ENCODE measurements around the gene NHSL1. TPM values are rescaled to one million over a fixed set of nuclear protein-coding genes. Genes with fewer than 3 reads are reported as not detected.

The NHSL1 gene
- polyA plus RNA-seq, 1 donor = 49.5 TPM

DNA sequence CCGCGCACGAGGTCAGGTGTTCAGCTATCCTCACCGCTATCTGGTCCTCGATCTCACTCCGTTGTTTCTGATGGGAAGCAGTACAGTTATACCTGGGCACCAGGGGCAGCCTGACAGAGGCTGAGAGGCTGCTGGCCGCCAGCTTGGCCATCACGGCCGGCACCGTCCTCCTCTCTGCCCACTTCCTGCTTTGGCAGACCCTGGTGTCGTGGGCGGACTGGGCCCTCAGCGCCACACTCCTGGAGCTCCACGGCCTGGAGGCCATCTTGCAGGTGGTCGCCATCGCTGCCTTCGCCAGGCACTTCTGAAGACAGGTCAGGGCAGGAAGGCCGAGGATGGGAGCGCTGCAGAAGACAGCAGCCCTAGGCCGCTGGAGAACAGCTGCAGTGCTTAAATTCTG, 35.2 kb downstream of the NHSL1 start:
- peaks cover 59% of the 10 kb centered on the region for H3K36me3 ChIP-seq (ENCODE audit: control insufficient read depth, insufficient read depth, low read length)
- no peaks in the 10 kb centered on the region for H3K4me1 ChIP-seq (ENCODE audit: control insufficient read depth, insufficient read depth, low read length)
- H3K27me3 ChIP-seq (ENCODE audit: control insufficient read depth, insufficient read depth, low read length) = no peaks in the 10 kb centered on the region
- WGBS (ENCODE audit: insufficient coverage, low lambda C conversion rate) = no CpG with 5 or more reads among the region's 20 CpGs
- H3K9me3 ChIP-seq (ENCODE audit: control insufficient read depth, low read depth, low read length) = no peaks in the 10 kb centered on the region
- DNase-seq = no peak
- no peak overlapping the region for H3K27ac ChIP-seq (ENCODE audit: low read length)
- no peak overlapping the region for H3K4me3 ChIP-seq (ENCODE audit: low read length)

DNA sequence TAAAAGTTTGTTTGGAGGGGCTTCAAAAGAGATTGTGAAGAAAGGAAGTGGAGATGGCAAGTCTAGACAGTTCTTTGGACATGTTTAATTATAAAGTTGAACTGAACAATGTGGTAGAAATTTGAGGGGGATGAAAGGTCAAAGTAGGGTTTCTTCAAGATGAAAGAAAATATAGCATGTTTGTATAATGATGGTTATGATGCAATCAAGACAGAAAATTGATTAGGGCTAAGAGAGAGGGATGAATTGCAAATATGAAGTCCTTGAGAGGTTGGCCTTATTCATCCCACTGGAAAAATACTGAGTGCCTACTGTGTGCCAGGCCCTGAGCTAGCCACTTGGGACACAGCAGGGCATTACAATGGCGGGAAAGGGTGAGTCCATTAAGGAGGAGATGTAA, 37.6 kb downstream of the NHSL1 start:
- WGBS (ENCODE audit: insufficient coverage, low lambda C conversion rate) = no CpG with 5 or more reads among the region's 1 CpG
- H3K36me3 ChIP-seq (ENCODE audit: control insufficient read depth, insufficient read depth, low read length) = peaks cover 48% of the 10 kb centered on the region
- no peak for DNase-seq
- no peaks in the 10 kb centered on the region for H3K27me3 ChIP-seq (ENCODE audit: control insufficient read depth, insufficient read depth, low read length)
- no peak overlapping the region for H3K27ac ChIP-seq (ENCODE audit: low read length)
- H3K4me1 ChIP-seq (ENCODE audit: control insufficient read depth, insufficient read depth, low read length) = peaks cover 10% of the 10 kb centered on the region
- no peak overlapping the region for H3K4me3 ChIP-seq (ENCODE audit: low read length)
- no peaks in the 10 kb centered on the region for H3K9me3 ChIP-seq (ENCODE audit: control insufficient read depth, low read depth, low read length)

DNA sequence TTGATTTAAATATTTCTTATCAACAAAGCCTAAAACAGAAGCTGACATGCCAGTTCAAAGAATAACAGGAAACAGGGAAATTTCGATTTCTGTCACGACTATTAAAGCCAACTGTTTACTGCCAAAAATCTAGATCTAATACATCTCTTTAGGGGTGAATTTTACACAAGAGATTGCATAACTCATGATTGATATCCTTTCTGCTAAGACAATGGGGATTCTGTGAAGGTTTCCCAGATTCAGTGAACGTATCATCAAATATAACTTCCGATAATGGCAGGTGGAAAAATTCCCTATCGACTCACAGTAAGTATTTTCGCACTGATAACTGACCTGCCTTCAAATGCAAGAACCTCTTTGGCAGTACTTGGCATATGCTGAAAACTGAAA, 42.9 kb downstream of the NHSL1 start:
- Histone ChIP-seq H3K9me3 (ENCODE audit: control insufficient read depth, low read depth, low read length) (no peaks in the 10 kb centered on the region), H3K4me3 (ENCODE audit: low read length) (no peak overlapping the region), H3K4me1 (ENCODE audit: control insufficient read depth, insufficient read depth, low read length) (peaks cover 24% of the 10 kb centered on the region), H3K27ac (ENCODE audit: low read length) (peak overlapping the region; percentile 78), H3K27me3 (ENCODE audit: control insufficient read depth, insufficient read depth, low read length) (no peaks in the 10 kb centered on the region), H3K36me3 (ENCODE audit: control insufficient read depth, insufficient read depth, low read length) (peaks cover 18% of the 10 kb centered on the region)
- no peak for DNase-seq
- WGBS (ENCODE audit: insufficient coverage, low lambda C conversion rate) = 50% methylated on average over 3 of the region's 6 CpGs

DNA sequence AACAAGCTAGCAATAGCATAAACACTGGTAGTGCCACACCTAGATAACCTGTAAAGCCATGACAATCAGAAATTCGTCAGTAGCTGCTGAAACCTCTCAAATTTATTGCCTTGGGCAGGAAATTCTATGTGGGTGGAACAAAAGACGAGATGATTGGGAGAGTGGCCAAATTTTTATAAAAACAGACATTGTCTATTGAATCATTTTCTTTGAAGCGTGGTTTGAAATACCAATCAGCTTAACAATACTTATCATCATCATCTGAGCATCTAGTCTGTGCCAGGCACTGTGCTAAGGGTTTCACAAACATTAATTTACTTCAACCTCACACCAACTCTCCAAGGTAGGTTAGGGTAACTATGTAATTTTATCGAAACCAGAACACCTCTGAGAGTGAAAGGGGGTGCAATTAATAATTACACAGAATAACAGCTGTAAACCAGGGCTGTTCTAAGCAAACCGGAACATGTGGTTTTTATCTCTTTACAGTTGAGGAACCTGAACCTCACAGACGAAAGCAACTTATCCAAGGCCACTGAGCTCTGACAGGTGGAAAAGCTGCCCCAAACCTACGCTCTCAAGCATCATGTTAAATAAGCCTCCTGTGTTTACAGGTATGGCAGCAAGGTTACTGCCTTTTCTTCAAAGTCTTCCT, 43.4 kb downstream of the NHSL1 start:
- no peaks in the 10 kb centered on the region for H3K9me3 ChIP-seq (ENCODE audit: control insufficient read depth, low read depth, low read length)
- H3K27me3 ChIP-seq (ENCODE audit: control insufficient read depth, insufficient read depth, low read length) = no peaks in the 10 kb centered on the region
- peaks cover 14% of the 10 kb centered on the region for H3K36me3 ChIP-seq (ENCODE audit: control insufficient read depth, insufficient read depth, low read length)
- H3K27ac ChIP-seq (ENCODE audit: low read length) = peak overlapping the region; percentile 78
- DNase-seq = peak; percentile 38 to 83
- WGBS (ENCODE audit: insufficient coverage, low lambda C conversion rate) = 20% methylated on average over 3 of the region's 7 CpGs
- H3K4me1 ChIP-seq (ENCODE audit: control insufficient read depth, insufficient read depth, low read length) = peaks cover 24% of the 10 kb centered on the region
- H3K4me3 ChIP-seq (ENCODE audit: low read length) = no peak overlapping the region

DNA sequence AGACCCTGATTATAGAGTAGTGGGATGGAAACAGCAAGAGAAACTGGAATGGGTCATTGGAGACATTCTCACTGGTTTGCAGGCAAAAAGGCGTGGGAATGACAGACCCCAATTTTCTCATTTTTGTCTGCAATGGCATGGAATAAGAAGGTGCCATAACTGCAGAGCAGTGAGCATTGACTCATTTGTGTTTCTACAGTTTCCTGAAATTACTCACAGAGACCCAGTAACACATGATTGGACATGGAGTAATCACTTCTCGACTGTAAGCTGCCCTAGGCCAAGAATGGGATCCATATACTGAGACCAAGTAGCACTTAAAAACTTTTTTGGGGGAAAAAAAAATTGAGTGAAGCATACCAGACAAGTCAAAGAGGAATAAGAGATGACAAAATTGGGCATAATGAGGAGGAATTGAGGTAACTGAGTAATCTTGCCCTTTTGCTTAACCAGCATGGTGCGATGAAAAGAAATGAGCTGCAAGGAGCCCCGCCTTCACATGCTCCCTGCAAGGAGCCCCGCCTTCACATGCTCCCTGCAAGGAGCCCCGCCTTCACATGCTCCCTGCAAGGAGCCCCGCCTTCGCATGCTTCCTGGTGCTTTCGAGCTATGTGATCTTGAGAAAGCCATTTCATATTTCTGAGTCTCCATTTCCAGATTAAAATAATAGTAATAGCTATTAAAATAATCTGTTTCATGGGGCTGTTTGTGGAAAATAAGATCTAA, 44.1 kb downstream of the NHSL1 start:
- H3K4me3 ChIP-seq (ENCODE audit: low read length) = no peak overlapping the region
- 83% methylated on average over 1 of the region's 9 CpGs for WGBS (ENCODE audit: insufficient coverage, low lambda C conversion rate)
- H3K27me3 ChIP-seq (ENCODE audit: control insufficient read depth, insufficient read depth, low read length) = no peaks in the 10 kb centered on the region
- H3K36me3 ChIP-seq (ENCODE audit: control insufficient read depth, insufficient read depth, low read length) = peaks cover 13% of the 10 kb centered on the region
- peak overlapping the region; percentile 78 for H3K27ac ChIP-seq (ENCODE audit: low read length)
- H3K9me3 ChIP-seq (ENCODE audit: control insufficient read depth, low read depth, low read length) = no peaks in the 10 kb centered on the region
- H3K4me1 ChIP-seq (ENCODE audit: control insufficient read depth, insufficient read depth, low read length) = peaks cover 24% of the 10 kb centered on the region
- peak; percentile 29 to 76 for DNase-seq

DNA sequence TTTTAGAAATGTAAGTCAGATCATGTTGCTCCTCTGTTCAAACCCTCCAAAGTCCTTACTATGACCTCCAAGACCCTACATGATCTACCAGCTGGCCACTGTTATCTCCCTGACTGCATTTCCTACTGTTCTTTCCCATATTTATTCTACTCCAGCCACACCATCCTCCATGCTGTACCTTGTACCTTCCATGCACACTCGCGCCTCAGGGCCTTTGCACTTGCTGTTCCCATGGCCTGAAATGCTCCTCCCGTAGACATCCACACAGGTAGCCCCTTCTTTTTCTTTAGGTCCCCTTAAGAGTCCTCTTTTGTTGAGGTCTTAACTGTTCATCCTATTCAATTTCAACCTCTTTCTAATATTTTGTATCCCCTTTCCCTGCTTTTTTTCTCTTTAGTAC, 48.3 kb downstream of the NHSL1 start:
- H3K27ac ChIP-seq (ENCODE audit: low read length) = no peak overlapping the region
- H3K36me3 ChIP-seq (ENCODE audit: control insufficient read depth, insufficient read depth, low read length) = peaks cover 14% of the 10 kb centered on the region
- 100% methylated on average over 1 of the region's 3 CpGs for WGBS (ENCODE audit: insufficient coverage, low lambda C conversion rate)
- DNase-seq = no peak
- no peaks in the 10 kb centered on the region for H3K9me3 ChIP-seq (ENCODE audit: control insufficient read depth, low read depth, low read length)
- H3K27me3 ChIP-seq (ENCODE audit: control insufficient read depth, insufficient read depth, low read length) = no peaks in the 10 kb centered on the region
- peaks cover 9% of the 10 kb centered on the region for H3K4me1 ChIP-seq (ENCODE audit: control insufficient read depth, insufficient read depth, low read length)
- H3K4me3 ChIP-seq (ENCODE audit: low read length) = no peak overlapping the region

DNA sequence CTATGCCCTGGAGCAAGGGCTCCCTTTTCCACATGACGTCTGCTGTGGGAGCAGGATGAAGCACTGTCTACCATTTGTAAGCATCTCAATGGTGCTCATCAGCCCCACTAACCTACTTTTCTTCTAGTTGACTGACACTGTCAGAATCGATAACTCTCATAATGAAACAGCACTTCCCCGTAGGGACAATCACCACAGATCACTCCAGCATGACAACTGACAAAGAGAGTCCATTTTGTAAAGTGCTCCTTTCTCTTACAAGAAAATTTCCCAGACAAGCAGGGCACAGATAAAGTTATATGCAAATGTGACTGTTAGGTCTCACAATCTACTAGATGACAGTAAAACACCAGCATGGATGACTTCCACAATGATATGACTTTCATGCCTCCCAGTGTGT, 48.8 kb downstream of the NHSL1 start:
- no peak for DNase-seq
- Histone ChIP-seq H3K36me3 (ENCODE audit: control insufficient read depth, insufficient read depth, low read length) (peaks cover 17% of the 10 kb centered on the region), H3K9me3 (ENCODE audit: control insufficient read depth, low read depth, low read length) (no peaks in the 10 kb centered on the region), H3K27ac (ENCODE audit: low read length) (no peak overlapping the region), H3K4me1 (ENCODE audit: control insufficient read depth, insufficient read depth, low read length) (peaks cover 5% of the 10 kb centered on the region), H3K27me3 (ENCODE audit: control insufficient read depth, insufficient read depth, low read length) (no peaks in the 10 kb centered on the region), H3K4me3 (ENCODE audit: low read length) (no peak overlapping the region)
- no CpG with 5 or more reads among the region's 3 CpGs for WGBS (ENCODE audit: insufficient coverage, low lambda C conversion rate)

DNA sequence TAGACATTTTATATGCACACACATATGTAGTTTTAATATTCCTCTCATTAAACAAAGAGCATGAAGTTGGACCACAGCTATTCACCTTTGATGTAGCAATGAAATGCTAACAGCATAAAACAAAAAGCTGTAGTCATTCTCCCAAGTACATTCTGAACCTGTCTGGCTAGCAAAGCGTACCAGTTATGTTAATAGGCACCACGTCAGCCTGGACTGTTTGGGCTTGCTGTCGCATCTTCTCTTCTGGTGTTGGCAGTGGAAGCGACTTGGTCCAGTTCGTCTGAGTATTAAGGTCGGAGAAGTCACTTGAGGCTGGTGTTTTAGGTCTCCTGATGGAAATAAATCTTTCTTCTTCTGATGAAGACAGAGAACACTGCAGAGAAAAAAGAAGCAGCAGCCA, 52.5 kb downstream of the NHSL1 start:
- H3K27me3 ChIP-seq (ENCODE audit: control insufficient read depth, insufficient read depth, low read length) = no peaks in the 10 kb centered on the region
- no peak overlapping the region for H3K4me3 ChIP-seq (ENCODE audit: low read length)
- no CpG with 5 or more reads among the region's 6 CpGs for WGBS (ENCODE audit: insufficient coverage, low lambda C conversion rate)
- no peaks in the 10 kb centered on the region for H3K9me3 ChIP-seq (ENCODE audit: control insufficient read depth, low read depth, low read length)
- H3K4me1 ChIP-seq (ENCODE audit: control insufficient read depth, insufficient read depth, low read length) = no peaks in the 10 kb centered on the region
- no peak overlapping the region for H3K27ac ChIP-seq (ENCODE audit: low read length)
- peaks cover 24% of the 10 kb centered on the region for H3K36me3 ChIP-seq (ENCODE audit: control insufficient read depth, insufficient read depth, low read length)
- DNase-seq = no peak

DNA sequence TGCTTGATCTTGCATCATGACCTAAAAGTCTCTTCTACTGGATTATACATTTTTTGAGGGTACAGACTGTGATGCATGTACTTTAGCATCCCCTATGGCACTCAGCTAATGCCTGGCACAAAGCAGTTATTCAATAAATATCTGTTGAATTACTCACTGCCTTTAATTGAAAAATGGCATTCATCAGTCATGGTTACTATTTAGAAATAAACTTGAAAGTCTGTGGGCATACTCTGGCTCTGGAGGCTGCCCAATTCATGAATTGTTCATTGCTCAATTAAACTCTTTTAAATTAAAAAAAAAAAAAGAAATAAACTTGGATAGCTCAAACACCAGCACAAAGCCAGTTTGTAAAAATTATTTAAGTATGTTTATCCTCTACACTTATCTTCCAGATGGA, 55.3 kb downstream of the NHSL1 start:
- Histone ChIP-seq H3K4me3 (ENCODE audit: low read length) (no peak overlapping the region), H3K27ac (ENCODE audit: low read length) (no peak overlapping the region), H3K27me3 (ENCODE audit: control insufficient read depth, insufficient read depth, low read length) (no peaks in the 10 kb centered on the region), H3K4me1 (ENCODE audit: control insufficient read depth, insufficient read depth, low read length) (no peaks in the 10 kb centered on the region), H3K36me3 (ENCODE audit: control insufficient read depth, insufficient read depth, low read length) (peaks cover 36% of the 10 kb centered on the region), H3K9me3 (ENCODE audit: control insufficient read depth, low read depth, low read length) (no peaks in the 10 kb centered on the region)
- no peak for DNase-seq

DNA sequence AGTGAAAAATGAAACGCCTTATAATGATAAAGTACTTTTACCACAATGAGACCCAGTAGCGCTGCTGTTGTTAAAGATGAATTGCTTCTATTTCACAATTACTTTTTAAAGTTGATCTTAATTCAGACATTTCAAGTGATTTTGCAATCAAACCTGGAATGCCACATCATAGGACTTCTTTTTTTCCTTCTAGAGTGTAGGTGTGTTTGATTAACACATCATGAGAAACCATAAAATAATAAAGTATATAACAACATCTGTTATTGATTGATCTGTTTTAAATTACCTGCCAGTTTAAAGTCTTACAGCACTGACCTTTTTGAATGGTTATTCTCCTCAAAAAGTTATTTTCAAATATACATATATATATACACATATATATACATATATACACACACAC, 56.6 kb downstream of the NHSL1 start:
- no peaks in the 10 kb centered on the region for H3K4me1 ChIP-seq (ENCODE audit: control insufficient read depth, insufficient read depth, low read length)
- H3K4me3 ChIP-seq (ENCODE audit: low read length) = no peak overlapping the region
- H3K36me3 ChIP-seq (ENCODE audit: control insufficient read depth, insufficient read depth, low read length) = peaks cover 42% of the 10 kb centered on the region
- peak overlapping the region; percentile 12 for H3K27ac ChIP-seq (ENCODE audit: low read length)
- no peaks in the 10 kb centered on the region for H3K27me3 ChIP-seq (ENCODE audit: control insufficient read depth, insufficient read depth, low read length)
- peak in 1 of 2 donors; percentile 49 for DNase-seq
- no peaks in the 10 kb centered on the region for H3K9me3 ChIP-seq (ENCODE audit: control insufficient read depth, low read depth, low read length)
- WGBS (ENCODE audit: insufficient coverage, low lambda C conversion rate) = 73% methylated on average over 2 of the region's 2 CpGs

DNA sequence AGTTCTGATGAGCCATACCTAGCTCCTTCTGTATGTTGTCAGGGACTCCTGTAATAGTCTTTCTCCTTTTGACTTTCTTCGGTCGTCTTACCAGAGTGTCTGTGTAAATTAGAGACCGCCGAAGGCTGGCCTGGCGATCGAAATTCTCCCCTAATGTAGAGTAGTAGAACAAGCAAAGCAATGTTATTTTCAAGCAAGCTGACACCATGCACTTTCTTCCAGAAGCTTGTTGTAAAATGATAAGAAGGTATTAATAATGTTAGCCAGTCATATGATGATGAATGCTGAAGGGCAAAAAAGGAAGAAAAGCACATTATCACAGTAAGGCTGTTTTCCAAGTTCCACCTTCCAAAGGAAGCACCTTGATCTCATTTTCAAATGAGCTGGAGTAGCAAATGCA, 57.3 kb downstream of the NHSL1 start:
- Histone ChIP-seq H3K36me3 (ENCODE audit: control insufficient read depth, insufficient read depth, low read length) (peaks cover 45% of the 10 kb centered on the region), H3K9me3 (ENCODE audit: control insufficient read depth, low read depth, low read length) (no peaks in the 10 kb centered on the region), H3K27ac (ENCODE audit: low read length) (peak overlapping the region; percentile 12), H3K4me1 (ENCODE audit: control insufficient read depth, insufficient read depth, low read length) (no peaks in the 10 kb centered on the region), H3K27me3 (ENCODE audit: control insufficient read depth, insufficient read depth, low read length) (no peaks in the 10 kb centered on the region), H3K4me3 (ENCODE audit: low read length) (no peak overlapping the region)
- peak in 1 of 2 donors; percentile 41 for DNase-seq
- no CpG with 5 or more reads among the region's 6 CpGs for WGBS (ENCODE audit: insufficient coverage, low lambda C conversion rate)
